ENCODE data around the gene HLF.

The HLF gene

GRCh38 chr17:55249861-55250260 is 14.9 kb upstream of the HLF start:
- DNase-seq (ENCODE audit: low read depth, low spot score): no peak
- no peak overlapping the region for H3K27ac ChIP-seq

- DNase-seq (ENCODE audit: low read depth, low spot score): no peak
- H3K27ac ChIP-seq: no peak overlapping the region
These were observed 10.4 kb upstream of the HLF start for GRCh38 chr17:55254375-55254774.

DNA sequence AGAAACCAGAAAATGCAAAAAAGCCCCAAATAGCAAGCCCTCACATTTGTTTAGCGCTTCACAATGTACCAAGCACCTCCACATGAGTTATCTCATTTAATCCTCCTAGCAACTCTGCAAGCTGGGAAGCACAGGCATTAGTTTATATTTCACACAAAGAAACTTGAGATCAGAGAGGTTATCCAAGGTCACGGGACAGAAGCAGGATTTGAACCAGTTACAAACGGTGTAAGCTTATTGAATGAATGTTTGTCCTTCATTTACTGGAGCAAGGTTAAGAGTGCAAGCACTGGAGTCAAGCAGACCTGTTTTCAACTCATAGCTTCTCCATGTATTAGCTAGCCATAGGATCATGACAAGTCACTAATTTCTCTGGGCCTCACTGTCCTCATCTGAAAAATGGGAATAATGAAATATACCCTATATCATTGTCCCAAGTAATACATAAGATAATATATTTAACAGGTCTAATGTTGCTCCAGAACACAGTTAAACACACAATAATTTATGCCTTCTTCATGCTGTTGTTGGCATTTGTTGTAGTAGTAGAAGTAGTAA is 6.1 kb upstream of the HLF start:
- no peak for DNase-seq (ENCODE audit: low read depth, low spot score)
- no peak overlapping the region for H3K27ac ChIP-seq

DNA sequence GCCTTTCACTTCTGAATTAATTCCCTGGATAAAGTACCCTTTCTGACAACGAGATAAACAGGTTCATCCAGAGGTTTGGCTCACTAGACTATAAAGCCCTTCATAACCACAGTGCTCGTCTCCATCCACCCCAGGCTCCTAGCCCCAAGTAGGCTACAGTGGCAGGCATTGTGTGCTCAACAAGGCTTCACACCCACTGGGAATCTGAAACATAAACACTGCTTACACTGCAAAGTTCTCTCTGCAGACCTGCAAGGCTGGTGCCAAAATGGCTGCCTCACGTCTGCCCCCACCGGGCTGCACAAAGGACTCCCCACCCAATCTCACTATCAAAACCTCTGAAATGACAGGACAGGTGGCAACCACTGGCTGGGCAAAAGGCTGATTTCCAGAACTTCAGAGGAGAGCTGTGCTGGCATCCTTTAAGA is 5.1 kb upstream of the HLF start:
- DNase-seq (ENCODE audit: low read depth, low spot score): no peak
- H3K27ac ChIP-seq: no peak overlapping the region

- no peak overlapping the region for H3K27ac ChIP-seq
- no peak for DNase-seq (ENCODE audit: low read depth, low spot score)
These were observed 3.4 kb upstream of the HLF start for GRCh38 chr17:55261311-55261710.

DNA sequence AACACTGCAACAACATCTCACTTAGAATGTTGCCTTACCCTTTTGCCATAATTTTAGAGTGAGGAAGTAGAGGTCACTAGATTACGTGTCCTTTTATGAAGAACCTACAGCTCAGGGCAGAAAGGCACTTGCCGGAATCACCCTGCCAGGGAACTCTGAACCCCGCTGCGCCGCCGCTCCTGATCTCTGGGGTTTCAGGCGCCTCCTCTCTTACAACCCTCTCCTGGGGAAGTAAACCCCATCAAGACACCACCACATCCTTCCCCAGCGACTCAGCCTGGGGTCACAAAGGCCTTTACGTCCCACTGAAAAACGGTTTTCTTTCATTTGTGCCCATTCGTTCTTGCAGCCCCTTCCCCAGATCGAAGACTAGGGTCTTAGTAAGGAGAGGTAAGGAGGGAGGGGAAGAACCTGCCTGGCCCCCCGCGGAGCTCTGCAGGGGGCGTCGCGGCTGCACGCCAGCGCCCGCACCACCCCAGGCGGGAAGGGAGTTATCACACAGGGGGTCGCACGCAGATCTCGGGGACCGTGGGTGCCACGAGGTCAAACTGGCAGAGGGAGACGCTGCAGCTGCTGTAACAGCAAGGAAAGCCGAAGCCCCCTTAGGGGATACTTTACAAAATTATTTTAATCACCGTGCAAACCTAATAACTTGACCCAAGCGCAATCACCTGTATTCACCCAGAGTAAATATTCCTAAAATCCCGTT is 1.0 kb upstream of the HLF start:
- no peak for DNase-seq (ENCODE audit: low read depth, low spot score)
- H3K27ac ChIP-seq: no peak overlapping the region

DNA sequence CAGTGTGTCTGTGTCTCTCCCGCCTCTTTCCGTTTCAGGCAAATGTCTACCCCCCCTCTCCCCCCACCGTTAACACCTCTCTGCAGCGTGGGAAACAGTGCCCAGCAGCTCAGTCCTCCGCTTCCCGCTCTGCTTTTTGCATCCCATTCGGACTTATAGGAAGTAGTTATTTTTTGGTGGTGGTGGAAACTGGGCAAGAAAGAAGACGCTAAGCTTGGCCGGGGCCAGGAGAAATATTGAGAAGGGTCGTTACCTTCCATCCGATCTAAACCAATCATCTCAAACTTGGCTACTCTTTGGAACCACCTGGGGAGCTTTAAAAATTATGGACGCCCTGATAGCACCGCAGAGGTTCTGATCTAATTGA is 499 bp upstream of the HLF start:
- no peak for DNase-seq (ENCODE audit: low read depth, low spot score)
- H3K27ac ChIP-seq: no peak overlapping the region

GRCh38 chr17:55265311-55266021 is 706 bp downstream of the HLF start:
- H3K27ac ChIP-seq: no peak overlapping the region
- no peak for DNase-seq (ENCODE audit: low read depth, low spot score)

- DNase-seq (ENCODE audit: low read depth, low spot score): no peak
- H3K27ac ChIP-seq: no peak overlapping the region
These were observed 1.5 kb downstream of the HLF start for GRCh38 chr17:55266051-55266957.

DNA sequence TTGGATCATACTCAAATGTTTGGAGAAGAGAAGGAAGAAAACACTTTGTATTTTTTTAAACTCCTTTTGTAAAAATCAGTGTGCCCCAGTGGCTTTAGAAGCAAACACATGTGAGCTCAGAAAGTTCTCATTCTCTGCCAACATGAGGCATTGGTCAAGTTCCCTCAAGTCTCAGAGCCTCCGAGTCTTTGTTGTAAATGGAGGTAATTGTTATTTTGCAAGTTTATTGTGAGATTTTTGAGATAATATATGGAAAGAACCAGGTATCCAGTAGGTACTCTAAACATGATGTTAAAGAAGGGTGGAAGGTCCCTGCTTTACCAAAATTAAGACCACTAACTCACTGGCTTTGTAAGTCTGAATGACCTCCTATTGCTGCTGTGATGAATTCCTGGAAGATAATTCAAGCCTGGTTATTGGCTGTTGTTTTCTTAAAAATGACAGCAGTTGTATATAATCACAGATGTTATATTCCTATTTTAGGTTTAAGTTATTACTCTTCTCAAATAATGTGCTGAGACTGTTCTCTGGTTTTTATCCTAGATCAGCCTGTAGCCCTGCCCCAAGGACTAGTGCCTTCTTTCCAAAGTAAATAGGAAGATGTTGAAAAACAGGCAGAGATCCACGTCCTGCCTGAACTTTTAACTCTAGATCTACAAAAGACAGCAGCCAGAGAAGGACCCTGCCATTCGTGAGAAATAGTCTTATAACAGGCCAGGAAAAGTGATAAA is 2.4 kb downstream of the HLF start:
- no peak overlapping the region for H3K27ac ChIP-seq
- DNase-seq (ENCODE audit: low read depth, low spot score): no peak

DNA sequence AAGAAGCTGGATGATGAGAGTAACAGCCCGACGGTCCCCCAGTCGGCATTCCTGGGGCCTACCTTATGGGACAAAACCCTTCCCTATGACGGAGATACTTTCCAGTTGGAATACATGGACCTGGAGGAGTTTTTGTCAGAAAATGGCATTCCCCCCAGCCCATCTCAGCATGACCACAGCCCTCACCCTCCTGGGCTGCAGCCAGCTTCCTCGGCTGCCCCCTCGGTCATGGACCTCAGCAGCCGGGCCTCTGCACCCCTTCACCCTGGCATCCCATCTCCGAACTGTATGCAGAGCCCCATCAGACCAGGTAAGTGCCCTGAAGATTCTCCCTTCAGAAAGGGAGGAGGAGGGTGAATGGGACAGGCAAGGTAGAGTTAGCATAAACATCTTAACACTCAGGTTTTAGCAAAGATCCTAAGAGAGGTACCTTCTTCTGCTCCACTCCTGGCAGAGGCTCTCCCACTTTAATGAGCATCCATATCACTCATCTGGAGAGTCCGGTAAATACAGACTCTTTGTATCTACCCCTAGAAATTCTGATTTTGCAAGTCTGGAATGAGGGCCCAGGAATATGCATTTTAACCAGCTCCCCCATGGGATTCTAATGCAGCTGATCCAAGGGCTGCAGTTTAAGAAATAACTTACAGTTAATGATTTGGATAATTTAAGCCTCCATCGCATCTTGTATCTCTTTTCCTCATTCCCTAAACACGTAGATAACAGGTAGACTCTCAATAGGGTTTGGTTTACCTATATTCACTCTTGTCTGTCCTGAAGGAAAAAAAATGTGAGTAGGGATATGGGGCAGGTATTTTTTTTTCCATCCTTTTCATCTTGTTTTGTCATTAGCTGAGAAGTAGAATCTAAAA is 3.3 kb downstream of the HLF start:
- no peak for DNase-seq (ENCODE audit: low read depth, low spot score)
- no peak overlapping the region for H3K27ac ChIP-seq

DNA sequence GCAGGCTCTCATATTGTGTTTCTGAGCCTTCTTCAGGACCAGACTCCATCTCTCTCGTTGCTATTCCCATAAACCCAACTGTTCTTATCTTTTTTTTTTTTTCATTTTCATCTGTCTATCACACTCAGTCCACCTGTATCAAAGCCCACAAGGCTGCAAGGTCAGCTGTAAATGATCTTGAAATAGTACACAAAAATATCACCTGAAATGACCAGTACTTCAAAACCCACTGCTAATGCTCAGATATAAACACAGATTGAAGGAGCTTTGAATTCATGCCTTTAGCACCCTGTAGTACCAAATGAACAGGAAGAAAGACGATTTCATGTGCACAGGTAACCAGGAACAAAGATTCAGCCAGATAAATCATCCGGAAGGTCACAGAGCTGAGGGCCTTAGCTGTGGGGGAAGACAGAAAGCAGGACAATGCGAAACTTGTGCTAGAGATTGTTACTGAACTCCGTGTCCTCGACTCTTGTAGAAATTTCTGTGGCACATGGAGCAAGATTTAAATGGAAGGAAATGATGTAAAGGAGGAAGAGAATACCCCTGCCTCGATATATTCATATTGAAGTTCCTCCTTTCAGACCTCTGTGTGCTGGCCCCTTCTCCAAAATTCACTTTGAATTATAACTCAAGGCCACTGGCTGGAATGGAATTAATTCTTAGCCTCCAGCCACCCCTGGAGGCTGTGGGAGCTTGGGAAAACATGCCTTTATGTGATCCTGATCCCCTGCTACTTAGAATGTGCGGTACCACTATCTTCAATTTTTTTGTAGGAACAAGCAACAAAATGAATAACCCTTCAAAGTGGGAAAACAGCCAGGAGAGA is 4.1 kb downstream of the HLF start:
- DNase-seq (ENCODE audit: low read depth, low spot score): no peak
- no peak overlapping the region for H3K27ac ChIP-seq

GRCh38 chr17:55269894-55270293 is 5.1 kb downstream of the HLF start:
- no peak for DNase-seq (ENCODE audit: low read depth, low spot score)
- no peak overlapping the region for H3K27ac ChIP-seq

DNA sequence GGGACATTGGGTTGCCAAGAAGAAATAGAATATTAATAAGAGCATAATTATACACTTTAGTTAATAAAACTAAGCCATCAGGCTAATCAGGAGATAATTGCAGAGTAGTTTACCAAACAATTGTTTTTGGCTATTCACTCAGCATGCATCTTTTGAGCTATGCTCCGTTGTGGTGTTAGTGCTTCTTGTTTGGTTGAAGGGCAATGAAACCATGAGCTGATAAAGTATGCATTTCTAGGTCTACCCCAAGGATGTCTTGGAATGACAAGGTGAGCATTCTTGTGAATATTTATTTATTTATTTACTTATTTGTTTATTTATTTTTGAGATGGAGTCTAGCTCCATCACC is 6.4 kb downstream of the HLF start:
- no peak overlapping the region for H3K27ac ChIP-seq
- DNase-seq (ENCODE audit: low read depth, low spot score): no peak

- H3K27ac ChIP-seq: no peak overlapping the region
- DNase-seq (ENCODE audit: low read depth, low spot score): no peak
These were observed 7.4 kb downstream of the HLF start for GRCh38 chr17:55271958-55272710.

DNA sequence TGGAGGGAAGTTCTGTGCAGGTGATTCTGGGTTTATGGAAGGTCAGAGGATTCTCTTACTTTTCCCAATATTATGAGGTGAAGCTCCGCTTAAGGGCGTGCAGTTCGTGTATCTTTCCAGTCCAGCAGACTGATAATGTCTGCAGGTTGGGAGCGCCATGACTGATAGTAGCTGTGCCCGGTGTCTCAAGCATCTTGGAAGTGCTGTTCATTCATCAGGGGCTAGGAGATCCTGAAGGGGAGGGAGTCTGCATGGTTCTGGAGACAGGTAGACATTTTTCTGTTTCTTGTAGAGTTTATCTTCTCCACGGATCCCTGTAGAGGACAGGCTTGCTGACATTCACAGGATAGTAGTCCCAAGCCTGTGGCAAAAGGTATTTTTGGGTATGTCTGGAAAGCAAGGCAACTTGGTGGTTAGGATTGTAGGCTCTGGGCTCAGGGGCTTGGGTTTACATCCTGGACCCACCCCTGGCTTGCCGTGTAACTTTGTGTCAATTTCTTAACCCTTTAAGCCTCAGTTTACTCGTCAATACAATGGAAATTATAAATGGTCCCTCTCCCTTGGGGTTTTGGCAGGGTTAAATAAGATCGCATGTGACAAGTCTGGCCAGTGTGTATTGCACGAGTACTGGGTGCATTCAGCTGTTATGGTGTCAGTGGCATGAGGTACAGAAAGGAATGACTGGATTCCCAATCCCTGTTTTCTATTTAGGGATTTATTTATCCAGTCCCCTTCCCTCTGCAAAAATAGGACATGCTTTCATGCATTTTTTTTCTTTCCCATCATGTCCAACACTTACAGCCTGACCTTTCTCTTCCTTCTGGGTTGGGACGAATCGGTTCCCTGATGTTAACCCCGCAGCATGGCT is 8.2 kb downstream of the HLF start:
- no peak for DNase-seq (ENCODE audit: low read depth, low spot score)

More for the DNA sequence above, 8.2 kb downstream of the HLF start:
- no peak overlapping the region for H3K27ac ChIP-seq

Data from epithelial cell of prostate (primary cell).